G401 (cell line): ENCODE data around the gene TPRKB. TPM values are rescaled to one million over a fixed set of nuclear protein-coding genes. Genes with fewer than 3 reads are reported as not detected.
"Not testable (repeated sequence)": the region's sequence is repeated elsewhere in the genome, so short reads cannot be mapped to it uniquely, and the experiment has no call there.

Experiments used
- DNase-seq: peaks from one replicate; pipeline ENCODE4 v3.0.0-alpha.2; 2015; ENCODE audit warnings: low spot score
- in situ Hi-C: cut with HindIII; loops from 2 replicates; pipeline ENCODE4 v1.10.0; 2016; ENCODE audit warnings: low sequenced_read_pairs, mixed read lengths
- total RNA-seq: library from RNA; depleted of rRNA; stranded (reverse); fragments of >200 nt; shearing (Covaris generic); gene quantifications from 2 replicates; pipeline ENCODE4 v1.2.3, GENCODE V29; 2014

TPRKB gene
- total RNA-seq, 1 experiment from 2014 or later: 63.8 TPM

- in situ Hi-C loops: no loop called here
- DNase-seq: peak; percentile 97
Measured at GRCh38 chr2:73746015-73746876, 9.1 kb upstream of the TPRKB start.

- in situ Hi-C loops: no loop called here
- no peak for DNase-seq
Measured at GRCh38 chr2:73740767-73741166, 3.6 kb upstream of the TPRKB start.

GRCh38 chr2:73739101-73739500, 2.0 kb upstream of the TPRKB start:
- in situ Hi-C loops: no loop called here
- no peak for DNase-seq

- DNase-seq: no peak
- in situ Hi-C loops: no loop called here
Measured at GRCh38 chr2:73736378-73736777, 767 bp downstream of the TPRKB start.

GRCh38 chr2:73730810-73731209, 6.3 kb downstream of the TPRKB start:
- in situ Hi-C loops: no loop called here

GRCh38 chr2:73728711-73729110, 8.4 kb downstream of the TPRKB start:
- no peak for DNase-seq
- in situ Hi-C loops: no loop called here

More at GRCh38 chr2:73730810-73731209, 6.3 kb downstream of the TPRKB start:
- peak; percentile 99 for DNase-seq

GRCh38 chr2:73728043-73728442, 9.1 kb downstream of the TPRKB start:
- in situ Hi-C loops: no loop called here
- no peak for DNase-seq

- in situ Hi-C loops, DNase-seq: not testable (repeated sequence)
Measured at GRCh38 chr2:73726657-73727056, 10.5 kb downstream of the TPRKB start.

GRCh38 chr2:73718851-73719621, 18.1 kb downstream of the TPRKB start:
- in situ Hi-C loops: no loop called here
- DNase-seq: no peak

- in situ Hi-C loops: no loop called here
Measured at GRCh38 chr2:73718421-73718820, 18.7 kb downstream of the TPRKB start.

GRCh38 chr2:73717695-73718094, 19.4 kb downstream of the TPRKB start:
- DNase-seq, in situ Hi-C loops: not testable (repeated sequence)

More at GRCh38 chr2:73718421-73718820, 18.7 kb downstream of the TPRKB start:
- no peak for DNase-seq

GRCh38 chr2:73717251-73717606, 19.9 kb downstream of the TPRKB start:
- in situ Hi-C loops: no loop called here
- no peak for DNase-seq

- DNase-seq: no peak
- in situ Hi-C loops: no loop called here
Measured at GRCh38 chr2:73716543-73717250, 20.4 kb downstream of the TPRKB start.

GRCh38 chr2:73714091-73714490, 23.1 kb downstream of the TPRKB start:
- DNase-seq: no peak
- in situ Hi-C loops: no loop called here

GRCh38 chr2:73708527-73708926, 28.6 kb downstream of the TPRKB start:
- in situ Hi-C loops: no loop called here
- DNase-seq: no peak

- no peak for DNase-seq
- in situ Hi-C loops: no loop called here
Measured at GRCh38 chr2:73707636-73708035, 29.5 kb downstream of the TPRKB start.

- no peak for DNase-seq
- in situ Hi-C loops: no loop called here
Measured at GRCh38 chr2:73707058-73707457, 30.1 kb downstream of the TPRKB start.

- DNase-seq: no peak
- in situ Hi-C loops: no loop called here
Measured at GRCh38 chr2:73705091-73705490, 32.1 kb downstream of the TPRKB start.

- no peak for DNase-seq
- in situ Hi-C loops: no loop called here
Measured at GRCh38 chr2:73704285-73704684, 32.9 kb downstream of the TPRKB start.

- no peak for DNase-seq
- in situ Hi-C loops: no loop called here
Measured at GRCh38 chr2:73703675-73704074, 33.5 kb downstream of the TPRKB start.
